ENCODE measurements around the gene BMPER. TPM values are rescaled to one million over a fixed set of nuclear protein-coding genes. Genes with fewer than 3 reads are reported as not detected.

Gene BMPER
- total RNA-seq, 1 experiment from 2014 or later, result not detected

DNA sequence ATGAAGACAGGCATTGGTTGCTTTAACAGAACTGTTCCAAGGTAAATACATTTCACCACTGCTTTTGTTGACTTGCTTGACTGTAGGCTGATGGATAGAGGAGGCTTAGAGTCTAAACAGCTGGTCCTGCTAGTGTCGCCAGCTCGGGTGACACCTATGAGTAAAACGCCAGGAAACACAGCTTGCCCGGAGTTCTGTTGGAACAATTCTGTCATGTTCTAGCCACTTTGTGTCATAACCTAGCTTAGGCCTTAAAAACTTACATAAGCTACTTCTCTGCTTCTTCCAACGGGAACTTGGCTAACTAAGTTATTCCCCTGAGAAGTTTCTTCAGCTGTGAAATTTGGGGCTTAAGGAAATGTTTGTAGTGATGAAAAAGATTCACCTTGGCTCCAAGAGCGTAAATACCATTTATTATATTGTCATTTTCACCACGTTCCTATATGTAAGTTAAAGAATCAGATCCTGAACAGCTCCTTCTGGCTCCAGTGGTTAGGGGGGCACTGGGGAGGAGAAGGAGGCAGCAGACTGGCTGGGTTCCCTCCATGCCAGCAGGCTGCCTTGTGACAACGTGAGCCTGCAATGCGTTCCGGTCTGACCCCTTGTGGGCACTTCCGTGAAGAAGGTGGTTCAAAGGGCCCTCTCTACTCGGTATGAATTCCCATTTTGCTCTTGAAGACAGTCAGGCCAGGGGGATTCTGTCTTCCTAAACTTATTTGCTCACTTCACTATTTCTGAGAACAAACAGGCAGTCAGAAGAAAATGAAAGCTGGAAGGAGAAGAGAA, 253.2 kb downstream of the BMPER start:
- no peak for DNase-seq
- H3K27me3 Mint-ChIP-seq (ENCODE audit: insufficient read depth, unreplicated experiment), result no peaks in the 10 kb centered on the region
- H3K4me3 ChIP-seq (ENCODE audit: low read depth, low read length), result no peak overlapping the region
- intact Hi-C loops (cut with micrococcal nuclease; ENCODE audit: unreplicated experiment), result no loop called here
- H3K36me3 ChIP-seq (ENCODE audit: control insufficient read depth, insufficient read depth, low read length), result no peaks in the 10 kb centered on the region
- H3K27ac Mint-ChIP-seq (ENCODE audit: unreplicated experiment), result no peak overlapping the region
- ChIA-PET CTCF (no interaction called here), POLR2A (no interaction called here)
- no peak overlapping the region for H3K4me3 Mint-ChIP-seq (ENCODE audit: unreplicated experiment)
- no peaks in the 10 kb centered on the region for H3K4me1 ChIP-seq
- H3K9me3 Mint-ChIP-seq (ENCODE audit: unreplicated experiment), result no peaks in the 10 kb centered on the region
- no TSS peak for BruUV-seq (replicated peaks)
- no peaks in the 10 kb centered on the region; the same call in 1 of the 2 replicates for H3K27me3 ChIP-seq (replicated peaks; ENCODE audit: control insufficient read depth, insufficient read depth, low read length)
- H3K9me3 ChIP-seq, result no peaks in the 10 kb centered on the region
- H3K4me1 Mint-ChIP-seq (ENCODE audit: low read depth, unreplicated experiment), result no peaks in the 10 kb centered on the region
- TF ChIP-seq, protein P1, sequence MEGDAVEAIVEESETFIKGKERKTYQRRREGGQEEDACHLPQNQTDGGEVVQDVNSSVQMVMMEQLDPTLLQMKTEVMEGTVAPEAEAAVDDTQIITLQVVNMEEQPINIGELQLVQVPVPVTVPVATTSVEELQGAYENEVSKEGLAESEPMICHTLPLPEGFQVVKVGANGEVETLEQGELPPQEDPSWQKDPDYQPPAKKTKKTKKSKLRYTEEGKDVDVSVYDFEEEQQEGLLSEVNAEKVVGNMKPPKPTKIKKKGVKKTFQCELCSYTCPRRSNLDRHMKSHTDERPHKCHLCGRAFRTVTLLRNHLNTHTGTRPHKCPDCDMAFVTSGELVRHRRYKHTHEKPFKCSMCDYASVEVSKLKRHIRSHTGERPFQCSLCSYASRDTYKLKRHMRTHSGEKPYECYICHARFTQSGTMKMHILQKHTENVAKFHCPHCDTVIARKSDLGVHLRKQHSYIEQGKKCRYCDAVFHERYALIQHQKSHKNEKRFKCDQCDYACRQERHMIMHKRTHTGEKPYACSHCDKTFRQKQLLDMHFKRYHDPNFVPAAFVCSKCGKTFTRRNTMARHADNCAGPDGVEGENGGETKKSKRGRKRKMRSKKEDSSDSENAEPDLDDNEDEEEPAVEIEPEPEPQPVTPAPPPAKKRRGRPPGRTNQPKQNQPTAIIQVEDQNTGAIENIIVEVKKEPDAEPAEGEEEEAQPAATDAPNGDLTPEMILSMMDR (IDR thresholded peaks at IDR 0.05; ENCODE audit: insufficient read depth in 1 of 2, low read depth in 1 of 2, low read length in 1 of 2, severe bottlenecking in 1 of 2, unreplicated experiment in 1 of 2), result peak in 1 of 2 experiments; percentile 6
- no peaks in the 10 kb centered on the region for H3K36me3 Mint-ChIP-seq (ENCODE audit: insufficient read depth, unreplicated experiment)

- no peak overlapping the region for H3K27ac Mint-ChIP-seq (ENCODE audit: unreplicated experiment)
- intact Hi-C loops (cut with micrococcal nuclease; ENCODE audit: unreplicated experiment), result no loop called here
- Histone ChIP-seq H3K9me3 (no peaks in the 10 kb centered on the region), H3K27me3 (replicated peaks; ENCODE audit: control insufficient read depth, insufficient read depth, low read length) (no peaks in the 10 kb centered on the region; the same call in 1 of the 2 replicates), H3K4me1 (no peaks in the 10 kb centered on the region), H3K4me3 (ENCODE audit: low read depth, low read length) (no peak overlapping the region), H3K36me3 (ENCODE audit: control insufficient read depth, insufficient read depth, low read length) (no peaks in the 10 kb centered on the region)
- TF ChIP-seq, protein P1 (IDR thresholded peaks at IDR 0.05; ENCODE audit: insufficient read depth in 1 of 2, low read depth in 1 of 2, low read length in 1 of 2, severe bottlenecking in 1 of 2, unreplicated experiment in 1 of 2), result no peak
- CTCF ChIA-PET, result interaction anchor here (0.6 kb wide), 1 partner anchor 20 kb away, joined by 3 read pairs; no protein-coding TSS in a partner anchor
- DNase-seq, result no peak
- BruUV-seq (replicated peaks), result no TSS peak
- no peaks in the 10 kb centered on the region for H3K27me3 Mint-ChIP-seq (ENCODE audit: insufficient read depth, unreplicated experiment)
- no peaks in the 10 kb centered on the region for H3K36me3 Mint-ChIP-seq (ENCODE audit: insufficient read depth, unreplicated experiment)
- no peak overlapping the region for H3K4me3 Mint-ChIP-seq (ENCODE audit: unreplicated experiment)
- POLR2A ChIA-PET, result no interaction called here
- peaks cover 15% of the 10 kb centered on the region for H3K9me3 Mint-ChIP-seq (ENCODE audit: unreplicated experiment)
- H3K4me1 Mint-ChIP-seq (ENCODE audit: low read depth, unreplicated experiment), result no peaks in the 10 kb centered on the region
Observed at GRCh38 chr7:34160261-34160752, 255.0 kb downstream of the BMPER start.

GRCh38 chr7:34162027-34162565, 256.8 kb downstream of the BMPER start:
- H3K4me3 Mint-ChIP-seq (ENCODE audit: unreplicated experiment), result no peak overlapping the region
- no peaks in the 10 kb centered on the region for H3K9me3 ChIP-seq
- H3K4me1 Mint-ChIP-seq (ENCODE audit: low read depth, unreplicated experiment), result no peaks in the 10 kb centered on the region
- peaks cover 17% of the 10 kb centered on the region for H3K9me3 Mint-ChIP-seq (ENCODE audit: unreplicated experiment)
- POLR2A ChIA-PET, result no interaction called here
- no TSS peak for BruUV-seq (replicated peaks)
- H3K27me3 ChIP-seq (replicated peaks; ENCODE audit: control insufficient read depth, insufficient read depth, low read length), result no peaks in the 10 kb centered on the region; the same call in 1 of the 2 replicates
- H3K27me3 Mint-ChIP-seq (ENCODE audit: insufficient read depth, unreplicated experiment), result no peaks in the 10 kb centered on the region
- intact Hi-C loops (cut with micrococcal nuclease; ENCODE audit: unreplicated experiment), result no loop called here
- H3K4me1 ChIP-seq, result no peaks in the 10 kb centered on the region
- no peaks in the 10 kb centered on the region for H3K36me3 Mint-ChIP-seq (ENCODE audit: insufficient read depth, unreplicated experiment)
- TF ChIP-seq, protein P1 (IDR thresholded peaks at IDR 0.05; ENCODE audit: insufficient read depth in 1 of 2, low read depth in 1 of 2, low read length in 1 of 2, severe bottlenecking in 1 of 2, unreplicated experiment in 1 of 2), result no peak
- H3K4me3 ChIP-seq (ENCODE audit: low read depth, low read length), result no peak overlapping the region
- CTCF ChIA-PET, result no interaction called here
- H3K27ac Mint-ChIP-seq (ENCODE audit: unreplicated experiment), result no peak overlapping the region
- no peak for DNase-seq
- no peaks in the 10 kb centered on the region for H3K36me3 ChIP-seq (ENCODE audit: control insufficient read depth, insufficient read depth, low read length)
